Ectodermal cell (in vitro differentiated cells): ENCODE measurements around the gene BRPF1.
"Not testable (repeated sequence)": the region's sequence is repeated elsewhere in the genome, so short reads cannot be mapped to it uniquely, and the experiment has no call there.

ENCODE experiments used
- H3K27ac ChIP-seq: 2 replicates; pipeline ENCODE4 v1.7.0; 2013; ENCODE audit warnings: mild to moderate bottlenecking, low read depth, low read length; ENCODE audit not compliant: insufficient read depth, poor library complexity, severe bottlenecking
- H3K27me3 ChIP-seq: 2 replicates; pipeline ENCODE4 v1.7.0; 2013; ENCODE audit warnings: mild to moderate bottlenecking, low read length; ENCODE audit not compliant: insufficient read depth, control insufficient read depth, poor library complexity, severe bottlenecking
- H3K36me3 ChIP-seq: one replicate; pipeline ENCODE4 v1.7.0; 2013; ENCODE audit warnings: low read length; ENCODE audit not compliant: control insufficient read depth, insufficient read depth
- H3K4me1 ChIP-seq: one replicate; pipeline ENCODE4 v1.7.0; 2013; ENCODE audit warnings: low read length; ENCODE audit not compliant: control insufficient read depth, insufficient read depth
- H3K4me3 ChIP-seq: 2 replicates; pipeline ENCODE4 v1.7.0; 2013; ENCODE audit warnings: low read depth, low read length, control low read depth; ENCODE audit not compliant: insufficient read depth
- H3K9me3 ChIP-seq: 2 replicates; pipeline ENCODE4 v1.7.0; 2013; ENCODE audit warnings: mild to moderate bottlenecking, low read length, moderate library complexity; ENCODE audit not compliant: control insufficient read depth
- WGBS, 2 experiments: methylation state at CpG; one replicate each; pipeline ENCODE4 v1.1.7; 2013; ENCODE audit warnings: missing lambda C conversion rate in 2 of 2; 5-methylcytosine and 5-hydroxymethylcytosine counted together

The BRPF1 gene

GRCh38 chr3:9761919-9762318 is 30.4 kb downstream of the BRPF1 start:
- Histone ChIP-seq H3K36me3 (peaks cover 21% of the 10 kb centered on the region), H3K27ac (no peak overlapping the region), H3K4me3 (no peak overlapping the region), H3K4me1 (peaks cover 8% of the 10 kb centered on the region), H3K27me3 (no peaks in the 10 kb centered on the region), H3K9me3 (no peaks in the 10 kb centered on the region)
- 92 to 95% methylated on average over 5 of the region's 5 CpGs for WGBS, 2 experiments

- H3K4me3 ChIP-seq = no peak overlapping the region
- 93% methylated on average over 8 of the region's 8 CpGs for WGBS, 2 experiments
- H3K9me3 ChIP-seq = no peaks in the 10 kb centered on the region
- no peak overlapping the region for H3K27ac ChIP-seq
- no peaks in the 10 kb centered on the region for H3K27me3 ChIP-seq
- H3K4me1 ChIP-seq = peaks cover 8% of the 10 kb centered on the region
- peaks cover 14% of the 10 kb centered on the region for H3K36me3 ChIP-seq
These were observed 31.3 kb downstream of the BRPF1 start for GRCh38 chr3:9762871-9763270.

DNA sequence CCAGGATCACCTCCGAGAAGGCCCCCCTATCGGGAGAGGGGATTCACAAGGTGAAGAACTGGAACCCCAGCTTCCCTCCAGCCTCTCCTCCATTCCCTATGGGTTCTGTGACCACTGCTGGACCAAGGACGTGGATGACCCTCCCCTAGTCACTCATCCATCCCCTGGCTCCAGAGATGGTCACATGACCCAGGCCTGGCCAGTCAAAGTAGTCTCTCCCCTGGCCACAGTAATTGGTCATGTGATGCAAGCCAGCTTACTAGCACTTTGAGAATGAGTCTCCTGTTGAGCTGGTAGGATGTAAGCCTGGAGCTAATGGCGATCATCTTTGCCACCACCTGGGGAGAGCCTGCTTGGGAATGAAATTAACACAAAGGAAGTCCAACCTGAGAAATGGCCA is 34.3 kb downstream of the BRPF1 start:
- WGBS, 2 experiments = 74 to 81% methylated on average over 4 of the region's 4 CpGs

DNA sequence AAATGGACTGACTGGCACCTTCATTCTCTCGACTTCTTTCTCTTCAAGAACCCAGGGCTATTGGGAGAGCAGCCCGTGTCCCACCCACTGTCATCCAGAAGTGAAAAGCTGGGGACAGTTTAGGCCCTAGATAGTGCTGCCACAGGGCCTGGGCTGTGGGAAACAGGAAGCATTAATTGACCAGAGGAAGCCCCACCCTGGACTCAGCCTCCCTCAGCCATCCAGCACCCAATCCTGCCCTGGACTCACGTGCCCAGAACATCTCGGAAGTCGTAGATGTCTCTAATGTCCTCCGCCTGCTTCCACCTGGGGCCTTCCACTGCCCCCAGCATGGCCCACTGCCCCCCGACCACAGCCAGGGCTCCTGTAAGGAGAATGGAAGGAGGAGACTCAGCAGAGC is 35.9 kb downstream of the BRPF1 start:
- Histone ChIP-seq H3K9me3 (no peaks in the 10 kb centered on the region), H3K36me3 (peaks cover 5% of the 10 kb centered on the region), H3K27ac (no peak overlapping the region), H3K27me3 (no peaks in the 10 kb centered on the region), H3K4me1 (peaks cover 25% of the 10 kb centered on the region), H3K4me3 (no peak overlapping the region)
- 88 to 92% methylated on average over 7 of the region's 7 CpGs for WGBS, 2 experiments

More for the DNA sequence above, 34.3 kb downstream of the BRPF1 start:
- Histone ChIP-seq H3K27ac (no peak overlapping the region), H3K27me3 (no peaks in the 10 kb centered on the region), H3K36me3 (peaks cover 5% of the 10 kb centered on the region), H3K4me1 (peaks cover 25% of the 10 kb centered on the region), H3K4me3 (no peak overlapping the region), H3K9me3 (no peaks in the 10 kb centered on the region)

DNA sequence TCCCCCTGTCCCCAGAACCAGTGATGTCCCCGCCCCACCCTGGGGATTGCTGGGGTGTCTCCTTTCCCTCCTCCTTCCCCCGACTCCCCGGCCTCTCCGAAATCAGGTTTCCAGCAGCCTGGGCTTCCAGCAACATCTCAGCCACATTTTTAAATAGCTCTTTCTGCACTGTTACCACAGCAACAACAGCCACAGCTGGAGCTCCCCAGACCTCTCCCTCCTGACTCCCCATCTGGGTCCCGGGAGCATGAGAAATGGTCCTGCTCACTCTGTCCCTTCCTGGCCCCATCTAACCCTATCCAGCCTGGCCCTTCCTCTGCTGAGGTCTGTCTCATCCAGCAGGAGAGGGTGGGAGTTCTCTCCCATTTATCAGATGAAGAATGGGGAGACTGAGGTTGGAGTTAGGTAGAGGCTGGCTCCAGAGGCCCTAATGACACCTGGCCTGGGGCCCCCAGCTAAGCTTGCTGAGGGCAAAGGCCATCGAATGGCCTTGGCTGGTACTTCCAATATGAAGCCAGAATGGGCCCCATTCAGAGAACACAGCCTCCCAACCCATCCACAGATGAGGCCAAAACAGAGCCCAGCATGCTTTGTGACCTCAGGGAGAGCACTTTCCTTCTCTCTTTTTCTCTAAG is 36.7 kb downstream of the BRPF1 start:
- Histone ChIP-seq H3K36me3 (peaks cover 5% of the 10 kb centered on the region), H3K27ac (no peak overlapping the region), H3K4me1 (peaks cover 25% of the 10 kb centered on the region), H3K4me3 (no peak overlapping the region), H3K9me3 (no peaks in the 10 kb centered on the region), H3K27me3 (no peaks in the 10 kb centered on the region)
- 84 to 85% methylated on average over 6 of the region's 6 CpGs for WGBS, 2 experiments

GRCh38 chr3:9769012-9769411 is 37.5 kb downstream of the BRPF1 start:
- no peak overlapping the region for H3K27ac ChIP-seq
- H3K4me1 ChIP-seq = peaks cover 25% of the 10 kb centered on the region
- no peaks in the 10 kb centered on the region for H3K27me3 ChIP-seq
- 88 to 89% methylated on average over 5 of the region's 5 CpGs for WGBS, 2 experiments
- H3K36me3 ChIP-seq = peaks cover 5% of the 10 kb centered on the region
- H3K4me3 ChIP-seq = peak overlapping the region; percentile 67
- no peaks in the 10 kb centered on the region for H3K9me3 ChIP-seq

- H3K4me1 ChIP-seq = peaks cover 25% of the 10 kb centered on the region
- WGBS, 2 experiments = 13% methylated on average over 49 of the region's 49 CpGs
- H3K4me3 ChIP-seq = peak within 1 kb of the TSS; percentile 67
- H3K36me3 ChIP-seq = peaks cover 5% of the 10 kb centered on the region
- peak within 1 kb of the TSS; percentile 44 for H3K27ac ChIP-seq
- no peaks in the 10 kb centered on the region for H3K9me3 ChIP-seq
- H3K27me3 ChIP-seq = no peaks in the 10 kb centered on the region
These were observed 38.1 kb downstream of the BRPF1 start, which contains the start of gene CAMK1 for GRCh38 chr3:9769426-9770275. Gene CAMK1 (minus strand): TSS chr3:9769947. CDS start chr3:9767749, 2,198 bp downstream.

DNA sequence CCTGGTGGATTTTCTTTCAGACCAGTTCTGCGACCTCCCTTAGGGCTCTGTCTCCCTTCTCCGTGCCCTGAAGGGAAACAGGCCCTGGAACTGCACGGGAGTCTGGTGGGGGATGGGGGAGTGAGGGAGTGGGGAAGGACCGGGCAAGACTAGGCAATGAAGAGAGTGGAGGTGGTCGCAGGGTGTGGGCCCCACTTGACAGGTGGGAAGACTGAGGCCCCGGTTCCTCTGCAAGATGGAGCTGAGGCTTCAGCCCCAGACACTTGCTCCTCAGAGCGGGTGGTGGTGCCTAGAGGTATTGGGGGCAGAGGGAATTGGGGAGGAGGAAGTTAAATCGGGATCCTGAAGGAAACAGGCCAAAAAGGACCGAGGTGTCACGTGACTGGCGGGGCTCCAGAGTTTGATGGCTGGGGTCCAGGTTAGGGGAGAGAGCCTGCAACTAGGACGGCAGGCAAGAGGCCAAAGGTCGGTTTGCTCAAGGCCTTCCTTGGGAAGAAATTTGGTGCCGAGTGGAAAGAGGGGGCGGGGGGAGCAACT is 38.8 kb downstream of the BRPF1 start:
- no peaks in the 10 kb centered on the region for H3K27me3 ChIP-seq
- H3K9me3 ChIP-seq = no peaks in the 10 kb centered on the region
- peaks cover 25% of the 10 kb centered on the region for H3K4me1 ChIP-seq
- H3K27ac ChIP-seq = no peak overlapping the region
- WGBS, 2 experiments = 63 to 64% methylated on average over 15 of the region's 15 CpGs
- H3K36me3 ChIP-seq = peaks cover 1% of the 10 kb centered on the region
- peak overlapping the region; percentile 67 for H3K4me3 ChIP-seq

DNA sequence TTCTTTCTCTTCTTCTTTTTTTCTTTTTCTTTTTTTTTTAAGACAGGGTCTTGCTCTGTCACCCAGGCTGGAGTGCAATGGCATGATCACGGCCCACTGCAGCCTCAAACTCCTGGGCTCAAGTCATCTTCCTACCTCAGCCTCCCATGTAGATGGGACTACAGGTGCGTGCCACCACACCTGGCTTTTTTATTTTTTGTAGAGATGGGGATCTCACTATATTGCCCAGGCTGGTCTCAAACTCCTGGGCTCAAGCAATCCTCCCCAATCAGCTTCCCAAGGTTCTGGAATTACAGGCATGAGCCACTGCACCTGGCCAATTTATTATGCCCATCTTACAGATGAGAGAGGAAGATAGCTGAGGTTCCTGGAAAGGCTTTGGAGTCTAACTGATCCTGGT is 39.5 kb downstream of the BRPF1 start:
- H3K27ac ChIP-seq, H3K4me3 ChIP-seq, H3K36me3 ChIP-seq, H3K9me3 ChIP-seq, H3K27me3 ChIP-seq: not testable (repeated sequence)
- 74 to 94% methylated on average over 2 of the region's 2 CpGs for WGBS, 2 experiments
- H3K4me1 ChIP-seq = peaks cover 20% of the 10 kb centered on the region
